HepG2 (cell line): Measurements from ENCODE around the gene NSG2. TPM values are rescaled to one million over a fixed set of nuclear protein-coding genes. Genes with fewer than 3 reads are reported as not detected.

ENCODE experiments used
- ATAC-seq: fragments of 200-7000 bp; cut with Tn5 transposase; 3 replicates; pipeline ENCODE4 v1.9.1; 2020; ENCODE audit warnings: mild to moderate bottlenecking, moderate library complexity
- BruUV-seq: library from RNA; stranded (reverse); fragments of 400-500 nt; replicated peaks from 2 replicates; lab custom pipeline; 2021; lab: Mats Ljungman, UMichigan
- CTCF ChIA-PET: fragments of 300-600 bp; formaldehyde crosslinking; extraction: SDS; loops from one replicate; lab custom pipeline; 2021; ENCODE audit warnings: low total read pairs, inconsistent platforms, low intra/inter-chr PET ratio; lab: Yijun Ruan, JAX
- POLR2A ChIA-PET: fragments of 350-600 bp; sonication (Branson Sonifier 250); formaldehyde crosslinking; loops from one replicate; lab custom pipeline; 2020; ENCODE audit warnings: antibody characterized with exemption, inconsistent platforms; lab: Yijun Ruan, JAX
- DNase-seq: peaks from one replicate; pipeline ENCODE4 v3.0.0-alpha.2; 2015; ENCODE audit warnings: low spot score
- FAIRE-seq: peaks from 3 replicates; lab custom pipeline; 2011; peaks lifted over from hg19 to GRCh38; lab: Jason Lieb, UNC
- H2AFZ ChIP-seq: one replicate; pipeline ENCODE4 v1.6.1; 2011; ENCODE audit warnings: low read length, inconsistent platforms
- H3K27ac ChIP-seq: fragments of 300-600 bp; 3 replicates; pipeline ENCODE4 v1.8.0; 2011; ENCODE audit warnings: mixed run types, mild to moderate bottlenecking, mixed read lengths, low read length, inconsistent platforms; ENCODE audit not compliant: insufficient read depth; ENCODE audit errors: extremely low read length
- H3K27me3 ChIP-seq, 2 experiments: fragments of 200-600 bp in 1 of 2; 2 replicates in 1 of 2; 3 replicates in 1 of 2; pipeline versions ENCODE4 v1.6.0 to v1.8.0; 2011; ENCODE audit warnings: low read length in 2 of 2, mild to moderate bottlenecking in 2 of 2, moderate library complexity in 2 of 2, inconsistent platforms in 1 of 2; ENCODE audit not compliant: insufficient read depth in 2 of 2, control insufficient read depth in 1 of 2
- H3K36me3 ChIP-seq, 2 experiments: fragments of 200-600 bp in 1 of 2; replicated peaks in 1 of 2; 2 replicates in 1 of 2; 3 replicates in 1 of 2; pipeline versions ENCODE4 v1.5.1 to v1.8.0; 2011; ENCODE audit warnings: low read length in 2 of 2, inconsistent platforms in 1 of 2; ENCODE audit not compliant: insufficient read depth in 2 of 2, control insufficient read depth in 1 of 2
- H3K4me1 ChIP-seq: 2 replicates; pipeline ENCODE4 v1.5.1; 2012; ENCODE audit warnings: low read length, inconsistent platforms; ENCODE audit not compliant: insufficient read depth
- H3K4me2 ChIP-seq: 2 replicates; pipeline ENCODE4 v1.6.0; 2011; ENCODE audit warnings: low read depth, low read length, inconsistent platforms
- H3K4me3 ChIP-seq, 3 experiments: fragments of 200-600 bp in 1 of 3; sonication (generic), shearing (Covaris generic) in 1 of 3; replicated peaks in 1 of 3; 2 replicates each; pipeline ENCODE4 v1.5.1; 2011 to 2016; ENCODE audit warnings: low read length in 3 of 3, inconsistent platforms in 2 of 3, low read depth in 2 of 3, mild to moderate bottlenecking in 2 of 3, control low read depth in 1 of 3, mixed read lengths in 1 of 3; ENCODE audit not compliant: insufficient read depth in 1 of 3
- H3K79me2 ChIP-seq: one replicate; pipeline ENCODE4 v1.6.1; 2011; ENCODE audit warnings: low read length, inconsistent platforms; ENCODE audit not compliant: insufficient read depth
- H3K9ac ChIP-seq: 2 replicates; pipeline ENCODE4 v1.6.0; 2011; ENCODE audit warnings: mild to moderate bottlenecking, low read depth, low read length, inconsistent platforms; ENCODE audit not compliant: insufficient read depth
- H3K9me3 ChIP-seq: 2 replicates; pipeline ENCODE4 v1.5.1; 2012; ENCODE audit warnings: mild to moderate bottlenecking, low read length
- H4K20me1 ChIP-seq: 2 replicates; pipeline ENCODE4 v1.6.0; 2011; ENCODE audit warnings: inconsistent platforms, mild to moderate bottlenecking, low read length, moderate library complexity; ENCODE audit not compliant: insufficient read depth
- DNMT1 ChIP-seq: sonication (generic); formaldehyde crosslinking; IDR thresholded peaks from 2 replicates; pipeline ENCODE4 v1.5.1; 2020; ENCODE audit warnings: mild to moderate bottlenecking, missing genetic modification reagents
- GABPA ChIP-seq, 2 experiments: IDR thresholded peaks; 2 replicates each; pipeline ENCODE4 v1.6.1; 2011 to 2016; ENCODE audit warnings: low read depth in 2 of 2, low read length in 1 of 2, missing biosample characterization in 1 of 2, missing genetic modification characterization in 1 of 2
- GATA4 ChIP-seq: sonication (generic); IDR thresholded peaks from 2 replicates; pipeline ENCODE4 v1.6.1; 2016; ENCODE audit warnings: antibody characterized with exemption, low read depth, borderline replicate concordance
- IRF1 ChIP-seq: sonication (generic); formaldehyde crosslinking; IDR thresholded peaks from 2 replicates; pipeline ENCODE4 v1.4.0; 2020; ENCODE audit warnings: low read depth, mild to moderate bottlenecking, missing genetic modification reagents
- MIER2 ChIP-seq: IDR thresholded peaks from 2 replicates; pipeline ENCODE4 v1.6.1; 2016; ENCODE audit warnings: missing biosample characterization, missing genetic modification reagents
- ZNF772 ChIP-seq: sonication (generic); formaldehyde crosslinking; IDR thresholded peaks from 2 replicates; pipeline ENCODE4 v1.5.0; 2020; ENCODE audit warnings: mild to moderate bottlenecking, missing genetic modification reagents
- WGBS: methylation state at CpG from one replicate; pipeline ENCODE4 v1.1.6; 2017; ENCODE audit warnings: low lambda C conversion rate; 5-methylcytosine and 5-hydroxymethylcytosine counted together
- in situ Hi-C: cut with HindIII; loops from 2 replicates; pipeline ENCODE4 v1.10.0; 2017; ENCODE audit warnings: low pct_unique_long_range_greater_than_20kb; ENCODE audit not compliant: extremely low pct_ligation_motif_present
- intact Hi-C: fragments of 100-400 bp; cut with micrococcal nuclease; formaldehyde crosslinking; loops from one replicate; pipeline ENCODE4 v1.10.0; 2022; ENCODE audit not compliant: unreplicated experiment
- polyA plus RNA-seq, 8 experiments: library from polyadenylated mRNA; depleted of rRNA in 3 of 8; stranded (reverse) in 7 of 8; unstranded in 1 of 8; fragments of >200 nt; fragmentation: Illumina TruSeq in 4 of 8; extraction: Trizol in 4 of 8; gene quantifications; 2 replicates each; pipeline versions ENCODE4 v1.2.1 to v1.2.3, GENCODE V29; 2011 to 2016; ENCODE audit warnings: low read depth in 4 of 8, missing spikeins in 1 of 8, mixed read lengths in 1 of 8; ENCODE audit not compliant: insufficient read depth in 1 of 8
- total RNA-seq, 5 experiments: library from RNA; depleted of rRNA; stranded (reverse); fragments of >200 nt; fragmentation: Illumina TruSeq; extraction: Trizol; gene quantifications; 2 replicates each; pipeline ENCODE4 v1.2.3, GENCODE V29; 2016; ENCODE audit warnings: low read depth in 1 of 5
- TF ChIP-seq, protein P1 (sequence below): sonication (generic); formaldehyde crosslinking; IDR thresholded peaks from 2 replicates; pipeline ENCODE4 v1.4.0; 2020; ENCODE audit warnings: mild to moderate bottlenecking, missing genetic modification reagents

Gene NSG2
- total and polyA plus RNA-seq, 2 of the 13 experiments (the other 11 are each of a cell fraction or from before 2014, with no cell fraction given) = 0.21 TPM; not detected in 1

- ChIA-PET POLR2A (no interaction called here), CTCF (no interaction called here)
- no TSS peak for BruUV-seq
- Histone ChIP-seq H3K9ac (no peak overlapping the region), H3K27me3 (peaks cover 1 to 41% of the 10 kb centered on the region in 2 experiments; a peak in 4 of 5 replicates), H3K4me1 (no peaks in the 10 kb centered on the region), H3K36me3 (no peaks in the 10 kb centered on the region), H3K79me2 (no peaks in the 10 kb centered on the region), H3K9me3 (no peaks in the 10 kb centered on the region), H3K4me3 (no peak overlapping the region), H3K27ac (no peak overlapping the region), H3K4me2 (no peak overlapping the region), H4K20me1 (no peaks in the 10 kb centered on the region), H2AFZ (no peak overlapping the region)
- DNase-seq (no peak), ATAC-seq (no peak), FAIRE-seq (no peak)
- intact Hi-C loops = no loop called here
- in situ Hi-C loops = no loop called here
- 20% methylated on average over 14 of the region's 17 CpGs for WGBS
- TF ChIP-seq DNMT1 (CRISPR knock-in tag) (no peak), GABPA (IDR thresholded peaks at IDR 0.05; ENCODE audit: low read depth, low read length) (no peak), GABPA (CRISPR knock-in tag; IDR thresholded peaks at IDR 0.05; ENCODE audit: low read depth) (no peak)
Measured at GRCh38 chr5:174106997-174107655, 61.6 kb downstream of the NSG2 start.

- no peak overlapping the region for H3K4me3 ChIP-seq
- H3K9me3 ChIP-seq = no peaks in the 10 kb centered on the region
- H3K4me2 ChIP-seq = no peak overlapping the region
- DNase-seq (no peak), FAIRE-seq (no peak), ATAC-seq (no peak)
- peaks cover 1 to 44% of the 10 kb centered on the region in 2 experiments; a peak in 4 of 5 replicates for H3K27me3 ChIP-seq
- ChIA-PET POLR2A (no interaction called here), CTCF (no interaction called here)
- no peak overlapping the region for H3K9ac ChIP-seq
- no peaks in the 10 kb centered on the region for H4K20me1 ChIP-seq
- no peaks in the 10 kb centered on the region for H3K4me1 ChIP-seq
- H2AFZ ChIP-seq = no peak overlapping the region
- no TSS peak for BruUV-seq
- H3K36me3 ChIP-seq = no peaks in the 10 kb centered on the region
- in situ Hi-C loops = no loop called here
- no peak overlapping the region for H3K27ac ChIP-seq
- 29% methylated on average over 6 of the region's 6 CpGs for WGBS
- intact Hi-C loops = no loop called here
- no peaks in the 10 kb centered on the region for H3K79me2 ChIP-seq
- TF ChIP-seq IRF1 (no peak), ZNF772 (CRISPR knock-in tag) (no peak), MIER2 (CRISPR knock-in tag) (no peak), GATA4 (no peak)
- TF ChIP-seq, protein P1, sequence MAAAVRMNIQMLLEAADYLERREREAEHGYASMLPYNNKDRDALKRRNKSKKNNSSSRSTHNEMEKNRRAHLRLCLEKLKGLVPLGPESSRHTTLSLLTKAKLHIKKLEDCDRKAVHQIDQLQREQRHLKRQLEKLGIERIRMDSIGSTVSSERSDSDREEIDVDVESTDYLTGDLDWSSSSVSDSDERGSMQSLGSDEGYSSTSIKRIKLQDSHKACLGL (CRISPR knock-in tag) = no peak
- TF ChIP-seq, all 625 proteins: peak for 0
Measured at GRCh38 chr5:174108745-174109144, 63.2 kb downstream of the NSG2 start.
